Right atrium auricular region (tissue), 2 donors: Measurements from ENCODE around the gene ZDHHC5. TPM values are rescaled to one million over a fixed set of nuclear protein-coding genes. Genes with fewer than 3 reads are reported as not detected.
A peak's percentile ranks its signal among the peaks of the same experiment; 100 is the strongest.

Experiments used
- DNase-seq: peaks from one replicate; pipeline ENCODE4 v3.0.0-alpha.2; 2019; ENCODE audit warnings: low spot score
- H3K27ac ChIP-seq, 2 donors: fragments of 200-600 bp; sonication (generic); 1 replicate in 1 of 2; 2 replicates in 1 of 2; pipeline ENCODE4 v1.5.1; 2016 to 2019
- H3K27me3 ChIP-seq, 2 donors: fragments of 200-600 bp; sonication (generic); one replicate each; pipeline versions ENCODE4 v1.5.1 to v1.6.0; 2017 to 2019
- H3K36me3 ChIP-seq: fragments of 200-600 bp; sonication (generic); one replicate; pipeline ENCODE4 v1.5.1; 2016
- H3K4me1 ChIP-seq, 2 donors: fragments of 200-600 bp; sonication (generic); one replicate each; pipeline versions ENCODE4 v1.5.1 to v1.6.0; 2017 to 2019
- H3K4me3 ChIP-seq, 2 donors: fragments of 200-600 bp; sonication (generic); 1 replicate in 1 of 2; 2 replicates in 1 of 2; pipeline ENCODE4 v1.5.1; 2017 to 2019; ENCODE audit warnings: mild to moderate bottlenecking in 1 of 2, moderate library complexity in 1 of 2
- H3K9me3 ChIP-seq, 2 donors: fragments of 200-600 bp; sonication (generic); one replicate each; pipeline ENCODE4 v1.5.1; 2019
- total RNA-seq, 2 donors: library from RNA; depleted of rRNA; stranded (reverse); fragments of >200 nt; gene quantifications; one replicate each; pipeline ENCODE4 v1.1.0, GENCODE V29; 2016
- TF ChIP-seq, protein P1 (sequence below), 2 donors: fragments of 200-600 bp; sonication (generic); IDR thresholded peaks; one replicate each; pipeline ENCODE4 v1.5.1; 2019; ENCODE audit warnings: antibody characterized with exemption in 2 of 2

ZDHHC5 gene
- total RNA-seq, 2 donors from 2014 or later = 44.9 to 56.7 TPM

DNA sequence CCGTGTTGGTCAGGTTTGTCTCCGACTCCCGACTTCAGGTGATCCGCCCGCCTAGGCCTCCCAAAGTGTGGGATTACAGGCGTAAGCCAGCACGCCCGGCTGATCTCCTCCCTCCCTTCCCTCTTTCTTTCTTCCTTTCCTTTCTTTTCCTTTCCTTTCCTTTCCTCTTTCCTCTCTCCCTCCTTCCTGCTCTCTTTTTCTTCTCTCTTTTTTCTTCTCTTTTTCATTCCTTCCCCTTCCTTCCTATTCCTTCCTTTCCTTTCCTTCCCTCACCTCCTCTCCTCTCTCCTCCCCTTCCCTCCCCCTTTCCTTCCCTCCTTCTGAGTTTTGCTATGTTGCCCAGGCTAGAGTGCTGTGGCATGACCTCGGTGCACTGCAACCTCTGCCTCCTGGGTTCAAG, 3.9 kb upstream of the ZDHHC5 start:
- TF ChIP-seq, protein P1, sequence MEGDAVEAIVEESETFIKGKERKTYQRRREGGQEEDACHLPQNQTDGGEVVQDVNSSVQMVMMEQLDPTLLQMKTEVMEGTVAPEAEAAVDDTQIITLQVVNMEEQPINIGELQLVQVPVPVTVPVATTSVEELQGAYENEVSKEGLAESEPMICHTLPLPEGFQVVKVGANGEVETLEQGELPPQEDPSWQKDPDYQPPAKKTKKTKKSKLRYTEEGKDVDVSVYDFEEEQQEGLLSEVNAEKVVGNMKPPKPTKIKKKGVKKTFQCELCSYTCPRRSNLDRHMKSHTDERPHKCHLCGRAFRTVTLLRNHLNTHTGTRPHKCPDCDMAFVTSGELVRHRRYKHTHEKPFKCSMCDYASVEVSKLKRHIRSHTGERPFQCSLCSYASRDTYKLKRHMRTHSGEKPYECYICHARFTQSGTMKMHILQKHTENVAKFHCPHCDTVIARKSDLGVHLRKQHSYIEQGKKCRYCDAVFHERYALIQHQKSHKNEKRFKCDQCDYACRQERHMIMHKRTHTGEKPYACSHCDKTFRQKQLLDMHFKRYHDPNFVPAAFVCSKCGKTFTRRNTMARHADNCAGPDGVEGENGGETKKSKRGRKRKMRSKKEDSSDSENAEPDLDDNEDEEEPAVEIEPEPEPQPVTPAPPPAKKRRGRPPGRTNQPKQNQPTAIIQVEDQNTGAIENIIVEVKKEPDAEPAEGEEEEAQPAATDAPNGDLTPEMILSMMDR (IDR thresholded peaks at IDR 0.05) = no peak
- Histone ChIP-seq H3K9me3 (no peaks in the 10 kb centered on the region), H3K27ac (no peak overlapping the region), H3K36me3 (peaks cover 32% of the 10 kb centered on the region), H3K4me3 (no peak overlapping the region), H3K27me3 (no peaks in the 10 kb centered on the region), H3K4me1 (peaks cover 0 to 11% of the 10 kb centered on the region in 2 donors)
- DNase-seq = no peak

DNA sequence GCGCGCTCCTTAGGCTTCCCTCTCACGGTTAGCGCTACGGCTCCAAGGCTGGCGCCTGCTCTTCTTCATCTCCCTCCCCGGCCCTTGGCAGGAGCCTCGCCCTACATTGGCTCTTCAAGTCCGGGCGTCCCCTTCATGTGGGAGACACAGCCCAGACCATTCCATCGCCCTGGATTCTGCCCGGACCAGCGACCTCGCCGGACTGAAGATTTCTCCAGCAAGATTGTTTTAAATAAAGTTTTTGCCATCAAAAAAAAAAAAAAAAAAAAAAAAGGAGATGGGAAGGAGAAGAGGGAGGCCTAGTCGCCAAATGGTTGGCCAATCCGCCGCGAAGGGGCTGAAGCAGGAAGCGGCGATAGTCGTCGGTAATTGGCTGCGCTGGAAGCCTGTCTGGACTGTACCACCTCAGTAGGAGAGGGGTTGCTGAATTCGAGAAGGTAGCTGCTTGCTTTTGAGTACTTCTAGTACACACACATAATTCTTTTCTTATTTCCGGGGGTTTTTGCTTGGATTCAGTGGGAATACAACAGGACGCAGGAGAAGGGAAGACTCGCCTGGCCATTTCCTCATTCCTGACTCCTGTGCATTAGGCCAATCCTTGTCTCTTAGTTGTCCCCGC, 688 bp upstream of the ZDHHC5 start:
- peak overlapping the region; percentile 94 to 99 for H3K4me3 ChIP-seq
- no peaks in the 10 kb centered on the region for H3K9me3 ChIP-seq
- H3K4me1 ChIP-seq = peaks cover 0 to 33% of the 10 kb centered on the region in 2 donors
- TF ChIP-seq, protein P1 (IDR thresholded peaks at IDR 0.05) = no peak
- H3K36me3 ChIP-seq = peaks cover 6% of the 10 kb centered on the region
- peak; percentile 98 for DNase-seq
- H3K27ac ChIP-seq = peak overlapping the region; percentile 97 to 99
- H3K27me3 ChIP-seq = no peaks in the 10 kb centered on the region

DNA sequence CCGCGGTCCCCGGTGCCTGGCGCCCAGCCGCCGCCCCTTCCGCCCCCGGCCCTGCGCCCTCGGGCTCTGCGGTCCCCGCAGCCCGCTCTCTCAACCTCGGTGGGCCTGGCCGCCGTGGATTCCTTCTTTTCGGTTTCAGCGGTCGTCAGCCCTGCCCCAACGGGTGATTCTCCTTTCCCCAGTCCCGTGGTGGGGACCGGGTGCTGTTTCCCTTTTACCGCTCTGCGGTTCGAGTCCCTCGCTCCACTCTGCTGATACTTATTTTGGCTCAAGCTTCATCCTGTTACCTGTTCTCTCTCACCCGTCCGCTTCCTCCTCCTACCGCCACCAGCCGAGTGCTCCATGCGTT, 494 bp downstream of the ZDHHC5 start:
- TF ChIP-seq, protein P1 (IDR thresholded peaks at IDR 0.05) = no peak
- Histone ChIP-seq H3K36me3 (peaks cover 14% of the 10 kb centered on the region), H3K27me3 (no peaks in the 10 kb centered on the region), H3K27ac (peak overlapping the region; percentile 97 to 99), H3K4me3 (peak overlapping the region; percentile 94 to 99), H3K4me1 (peaks cover 0 to 33% of the 10 kb centered on the region in 2 donors), H3K9me3 (no peaks in the 10 kb centered on the region)
- DNase-seq = no peak

DNA sequence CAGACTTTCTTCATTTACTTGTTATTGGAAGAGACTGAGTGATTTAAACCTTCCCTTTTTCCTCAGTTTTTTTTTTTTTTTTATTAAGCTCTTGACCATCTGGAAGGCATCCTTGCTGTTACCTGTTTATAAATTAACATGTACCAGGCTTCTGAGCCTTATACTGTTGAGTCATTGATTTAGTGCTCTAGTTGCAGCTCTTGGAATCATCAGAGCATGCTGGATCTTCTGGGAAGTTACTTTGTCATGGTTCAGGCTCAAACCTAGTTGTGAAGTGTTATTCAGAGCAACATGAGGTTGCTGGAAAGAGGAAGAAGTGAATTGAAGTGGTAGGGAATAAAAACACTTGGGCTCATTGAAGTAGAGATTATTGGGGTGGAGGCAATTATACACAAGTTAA, 6.3 kb downstream of the ZDHHC5 start:
- H3K27ac ChIP-seq = no peak overlapping the region
- H3K27me3 ChIP-seq = no peaks in the 10 kb centered on the region
- H3K4me1 ChIP-seq = peaks cover 0 to 23% of the 10 kb centered on the region in 2 donors
- H3K9me3 ChIP-seq = no peaks in the 10 kb centered on the region
- H3K4me3 ChIP-seq = no peak overlapping the region
- H3K36me3 ChIP-seq = peaks cover 30% of the 10 kb centered on the region
- no peak for DNase-seq
- TF ChIP-seq, protein P1 (IDR thresholded peaks at IDR 0.05) = no peak

DNA sequence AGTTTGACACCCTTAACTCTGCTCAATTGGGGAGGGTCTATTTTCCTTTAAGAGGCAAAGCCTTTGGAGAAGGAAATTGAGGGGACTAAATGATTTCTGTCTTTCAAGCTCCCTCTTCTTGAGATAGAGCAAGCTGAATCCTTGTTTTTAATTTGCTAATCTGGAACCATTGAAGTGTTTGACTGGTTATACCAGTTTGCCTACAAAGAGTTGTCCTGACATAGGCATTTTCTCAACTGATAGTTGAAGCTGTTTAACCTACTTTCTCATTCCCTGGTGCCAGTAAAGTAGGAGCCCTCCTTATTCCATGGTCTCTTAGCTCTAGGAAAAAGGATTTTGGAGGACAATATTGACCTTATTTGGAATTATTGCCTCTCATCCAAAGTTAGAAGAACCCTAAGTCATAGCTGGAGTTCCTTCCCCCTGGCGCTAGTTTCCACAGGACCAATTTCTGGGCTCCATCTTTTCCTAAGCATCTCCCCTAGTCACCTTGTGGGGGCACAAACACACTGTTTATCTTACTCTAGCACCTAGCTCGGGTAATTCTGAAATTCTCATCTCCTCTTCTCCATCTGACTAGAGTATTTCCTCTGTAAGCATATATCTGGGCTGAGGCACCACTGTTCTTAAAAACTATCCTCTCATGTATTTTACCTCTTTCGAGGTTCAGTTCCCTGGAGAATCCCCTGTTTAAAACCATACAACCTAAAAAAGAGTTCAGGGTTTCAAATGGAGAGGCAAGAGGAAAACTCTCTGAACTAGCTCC, 7.4 kb downstream of the ZDHHC5 start:
- Histone ChIP-seq H3K9me3 (no peaks in the 10 kb centered on the region), H3K27me3 (no peaks in the 10 kb centered on the region), H3K4me1 (peaks cover 0 to 23% of the 10 kb centered on the region in 2 donors), H3K27ac (no peak overlapping the region), H3K36me3 (peaks cover 30% of the 10 kb centered on the region), H3K4me3 (no peak overlapping the region)
- DNase-seq = no peak
- TF ChIP-seq, protein P1 (IDR thresholded peaks at IDR 0.05) = no peak
